ENCODE measurements around the gene PCDHB7.

GRCh38 chr5:141127305-141127704 lies 45.1 kb upstream of the PCDHB7 start:
- TF ChIP-seq CTCF (IDR thresholded peaks at IDR 0.05) (no peak), POLR2A (IDR thresholded peaks at IDR 0.05) (no peak)

Data from gastroesophageal sphincter (tissue), 3 donors.